NCI-H146 treated with DMSO at 0.1 percent for 48 hours (cell line): ENCODE data around the gene PEX6.

Source experiments
- DNase-seq: peaks from one replicate; lab custom pipeline; 2025; ENCODE audit not compliant: unreplicated experiment; lab: John Stamatoyannopoulos, UW

The PEX6 gene

DNA sequence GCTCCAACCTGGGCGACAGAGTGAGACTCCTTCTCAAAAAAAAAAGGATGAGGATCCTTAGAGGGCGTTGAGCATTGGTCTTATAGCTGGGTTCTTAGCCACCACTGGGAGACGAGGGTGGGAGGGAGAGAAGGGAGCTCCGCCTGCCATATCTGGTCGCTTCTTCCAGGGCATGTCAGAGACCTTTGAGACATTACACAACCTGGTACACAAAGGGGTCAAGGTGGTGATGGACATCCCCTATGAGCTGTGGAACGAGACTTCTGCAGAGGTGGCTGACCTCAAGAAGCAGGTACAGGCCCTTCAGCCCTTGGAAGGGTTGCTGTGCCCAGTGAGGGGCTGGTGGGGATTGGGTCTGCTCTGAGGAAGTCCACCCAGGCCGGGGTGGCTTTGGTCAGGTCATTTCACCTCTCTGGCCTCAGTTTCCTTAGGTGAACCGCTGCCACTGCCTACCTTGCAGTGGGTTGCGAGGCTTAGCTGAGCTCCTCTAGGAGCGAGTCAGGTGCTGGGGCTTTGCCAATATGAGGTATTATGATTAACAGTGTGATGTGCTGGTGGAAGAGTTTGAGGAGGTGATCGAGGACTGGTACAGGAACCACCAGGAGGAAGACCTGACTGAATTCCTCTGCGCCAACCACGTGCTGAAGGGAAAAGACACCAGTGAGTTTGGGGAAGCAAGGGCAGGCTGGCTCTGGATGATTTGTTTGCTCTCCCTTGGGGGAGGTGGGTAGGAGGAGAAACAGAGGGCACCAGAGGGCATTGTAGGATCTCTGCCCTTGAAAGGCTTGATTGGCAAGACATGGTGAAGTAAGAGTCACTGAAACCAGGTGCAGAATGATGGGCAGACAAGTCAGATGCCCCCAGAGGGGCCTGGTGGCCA lies 41.2 kb downstream of the PEX6 start:
- DNase-seq, result no peak

GRCh38 chr6:42936398-42936797 lies 42.6 kb downstream of the PEX6 start:
- DNase-seq, result no peak

DNA sequence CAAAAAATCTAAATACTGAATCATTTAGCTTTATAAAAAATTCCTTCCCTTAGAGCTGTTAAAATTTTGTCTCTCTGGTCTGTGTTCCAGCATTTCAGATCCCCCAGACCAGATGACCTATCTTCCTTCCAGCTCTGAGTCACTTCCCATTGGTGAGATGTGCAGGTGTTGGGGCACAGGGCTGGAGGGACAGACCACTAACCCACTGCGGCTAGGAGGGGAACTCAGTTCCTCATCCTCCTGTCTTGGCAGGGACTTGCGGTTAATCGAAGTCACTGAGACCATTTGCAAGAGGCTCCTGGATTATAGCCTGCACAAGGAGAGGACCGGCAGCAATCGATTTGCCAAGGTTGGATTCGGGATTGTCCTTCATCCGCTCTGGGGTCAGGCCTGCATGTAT lies 43.7 kb downstream of the PEX6 start:
- no peak for DNase-seq

- DNase-seq, result no peak
These were observed 45.8 kb downstream of the PEX6 start for GRCh38 chr6:42933205-42933604.

GRCh38 chr6:42932412-42932811 lies 46.6 kb downstream of the PEX6 start:
- DNase-seq, result no peak

DNA sequence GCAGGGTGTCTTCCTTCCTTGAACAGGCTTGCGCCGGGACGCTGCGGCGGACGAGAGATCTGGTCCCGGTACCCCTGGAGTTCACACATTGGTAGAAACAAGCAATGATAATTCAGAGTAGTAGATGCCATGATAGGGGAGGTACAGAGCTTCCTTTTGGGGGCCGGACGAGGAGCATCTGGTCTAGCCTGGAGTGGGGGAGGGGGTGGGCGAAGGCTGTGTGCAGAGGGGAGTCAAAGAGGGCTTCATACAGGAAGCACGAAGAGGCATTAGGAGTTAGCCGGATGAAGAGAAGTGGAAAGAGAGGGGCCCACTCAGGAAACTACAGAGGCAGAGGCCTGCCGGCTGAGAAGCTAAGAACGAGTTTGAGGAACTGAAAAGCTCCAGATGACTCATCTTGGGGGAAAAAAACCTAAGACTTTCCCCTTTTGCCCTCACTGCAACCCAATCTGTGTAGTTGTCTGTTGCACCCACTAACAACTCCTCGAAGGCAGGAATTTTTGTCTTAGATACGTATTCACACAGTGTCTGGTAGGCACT lies 49.1 kb downstream of the PEX6 start:
- peak; percentile 57 for DNase-seq

DNA sequence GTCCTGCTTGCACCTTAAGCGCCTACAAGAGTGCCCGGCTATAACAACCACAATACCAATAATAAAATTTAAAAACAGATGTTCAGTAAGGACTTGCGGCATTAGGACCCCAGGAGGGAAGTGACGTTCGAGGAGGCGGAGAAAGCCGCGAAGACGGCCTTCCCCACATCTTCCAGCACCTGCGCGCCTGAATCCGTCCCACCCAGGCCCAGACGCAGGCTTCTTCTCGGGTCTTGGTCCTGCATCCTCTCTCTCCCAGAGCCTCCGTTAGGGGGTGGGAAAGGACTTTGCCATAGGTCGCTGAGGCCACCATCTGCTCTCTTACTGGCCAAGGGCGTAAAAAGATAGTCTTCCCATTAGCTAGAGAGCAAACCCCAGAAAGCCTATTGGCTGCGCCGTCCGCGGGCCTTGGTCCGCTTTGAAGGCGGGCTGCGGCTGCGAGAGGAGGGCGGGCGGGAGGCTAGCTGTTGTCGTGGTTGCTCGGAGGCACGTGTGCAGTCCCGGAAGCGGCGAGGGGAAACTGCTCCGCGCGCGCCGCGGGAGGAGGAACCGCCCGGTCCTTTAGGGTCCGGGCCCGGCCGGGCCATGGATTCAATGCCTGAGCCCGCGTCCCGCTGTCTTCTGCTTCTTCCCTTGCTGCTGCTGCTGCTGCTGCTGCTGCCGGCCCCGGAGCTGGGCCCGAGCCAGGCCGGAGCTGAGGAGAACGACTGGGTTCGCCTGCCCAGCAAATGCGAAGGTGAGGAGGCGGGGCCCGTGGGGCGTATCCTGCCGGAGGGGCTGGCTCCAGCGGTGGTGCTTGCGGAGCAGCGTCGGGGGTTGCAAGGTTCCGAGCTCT lies 49.8 kb downstream of the PEX6 start, which contains the start of gene CNPY3:
Gene CNPY3, plus strand, starts transcription at position 495 of the 835 bp plus-strand sequence. Its CDS starts 91 bp downstream, at position 586.
- peak; percentile 100 for DNase-seq

- DNase-seq, result no peak
These were observed 53.6 kb downstream of the PEX6 start for GRCh38 chr6:42925248-42925857.

DNA sequence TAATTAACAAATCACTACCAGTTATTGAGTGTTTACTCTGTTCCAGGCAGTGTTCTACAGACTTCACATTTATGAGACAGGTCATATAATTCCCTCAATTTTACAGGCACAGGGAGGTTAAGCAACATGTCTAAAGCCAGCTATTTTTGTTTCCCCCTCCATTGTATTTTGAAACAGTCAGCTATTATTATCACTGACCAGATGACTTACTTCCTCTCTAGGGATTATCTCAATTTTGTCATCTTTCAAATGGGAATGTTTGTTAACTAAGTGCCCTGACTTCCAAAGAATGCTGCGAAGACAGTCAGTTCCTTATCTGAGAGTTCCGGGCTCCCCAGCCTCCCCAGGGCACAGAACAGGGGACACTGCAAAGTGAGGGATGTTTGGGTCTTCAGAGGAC lies 55.3 kb downstream of the PEX6 start:
- DNase-seq, result no peak

DNA sequence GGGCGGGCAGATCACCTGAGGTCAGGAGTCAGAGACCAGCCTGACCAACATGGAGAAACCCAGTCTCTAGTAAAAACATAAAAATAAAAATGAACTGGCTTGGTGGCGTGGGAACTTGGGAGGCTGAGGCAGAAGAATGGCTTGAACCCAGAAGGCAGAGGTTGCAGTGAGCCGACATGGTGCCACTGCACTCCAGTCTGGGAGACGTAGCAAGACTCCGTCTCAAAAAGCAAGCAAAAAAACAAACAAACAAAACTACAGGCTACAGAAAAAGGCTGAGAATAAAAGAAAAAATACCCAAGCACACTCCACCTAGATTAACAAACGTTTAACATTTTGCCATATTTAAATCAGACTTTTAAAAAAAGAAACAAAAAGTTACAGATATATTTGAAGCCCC lies 57.2 kb downstream of the PEX6 start:
- DNase-seq, result no peak

DNA sequence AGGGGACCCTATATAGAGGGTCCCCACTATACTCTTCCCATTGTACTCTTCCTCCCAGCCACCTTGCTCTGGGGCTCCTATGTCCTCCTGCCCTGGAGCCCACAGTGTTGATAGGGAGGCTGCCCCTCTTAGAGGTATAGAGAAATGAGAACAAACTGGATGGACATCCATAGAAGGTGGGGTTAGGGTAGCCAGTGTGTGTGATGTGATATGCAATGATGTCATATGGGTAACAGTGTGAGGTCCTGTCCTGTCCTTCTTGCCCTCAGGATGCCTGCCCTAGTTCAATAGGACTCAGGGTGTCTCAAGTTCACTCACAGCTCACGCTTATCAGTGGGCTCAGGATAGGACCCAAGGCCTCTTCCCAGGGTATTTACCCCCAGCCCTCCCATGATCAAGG lies 62.7 kb downstream of the PEX6 start:
- no peak for DNase-seq

DNA sequence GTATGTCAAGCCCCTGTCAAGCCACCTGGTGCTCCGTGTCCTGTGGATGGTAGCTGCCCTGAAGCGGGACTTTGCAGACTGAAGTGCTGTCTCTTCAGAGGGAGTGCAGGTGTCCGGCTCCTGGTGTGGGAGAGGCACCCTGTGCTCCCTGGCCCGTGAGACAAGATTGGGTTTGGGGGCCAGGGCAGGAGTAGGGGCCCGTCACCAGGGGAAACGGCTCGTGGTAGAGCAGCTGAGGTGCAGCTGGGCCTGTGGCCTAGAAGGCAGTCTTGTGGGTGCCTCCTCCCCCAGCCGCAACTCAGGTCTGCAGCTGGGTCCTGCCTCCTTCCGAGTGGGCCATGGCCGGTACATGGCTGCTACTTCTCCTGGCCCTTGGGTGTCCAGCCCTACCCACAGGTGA lies 63.2 kb downstream of the PEX6 start, which contains the start of gene PTCRA:
Gene PTCRA, plus strand, starts transcription at position 322 of the 400 bp plus-strand sequence. Its CDS starts 17 bp downstream, at position 339.
- no peak for DNase-seq

DNA sequence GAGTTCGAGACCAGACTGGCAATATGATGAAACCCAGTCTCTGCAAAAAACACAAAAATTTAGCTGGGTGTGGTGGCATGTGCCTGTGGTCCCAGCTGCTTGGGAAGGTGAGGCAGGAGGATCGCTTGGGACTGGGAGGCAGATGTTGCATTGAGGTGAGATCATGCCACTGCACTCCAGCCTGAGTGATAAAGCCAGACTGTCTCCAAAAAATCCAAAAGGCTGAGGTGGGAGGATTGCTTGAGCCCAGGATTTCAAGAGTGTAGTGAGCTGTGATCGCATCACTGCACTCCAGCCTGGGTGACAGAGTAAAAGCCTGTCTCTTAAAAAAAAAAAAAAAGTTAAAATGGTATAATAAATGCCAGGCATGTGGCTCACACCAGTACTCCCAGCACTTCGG lies 64.4 kb downstream of the PEX6 start:
- DNase-seq, result no peak
